Measurements from ENCODE around the gene MCM8.
"Not testable (repeated sequence)": the region's sequence is repeated elsewhere in the genome, so short reads cannot be mapped to it uniquely, and the experiment has no call there.

The MCM8 gene

DNA sequence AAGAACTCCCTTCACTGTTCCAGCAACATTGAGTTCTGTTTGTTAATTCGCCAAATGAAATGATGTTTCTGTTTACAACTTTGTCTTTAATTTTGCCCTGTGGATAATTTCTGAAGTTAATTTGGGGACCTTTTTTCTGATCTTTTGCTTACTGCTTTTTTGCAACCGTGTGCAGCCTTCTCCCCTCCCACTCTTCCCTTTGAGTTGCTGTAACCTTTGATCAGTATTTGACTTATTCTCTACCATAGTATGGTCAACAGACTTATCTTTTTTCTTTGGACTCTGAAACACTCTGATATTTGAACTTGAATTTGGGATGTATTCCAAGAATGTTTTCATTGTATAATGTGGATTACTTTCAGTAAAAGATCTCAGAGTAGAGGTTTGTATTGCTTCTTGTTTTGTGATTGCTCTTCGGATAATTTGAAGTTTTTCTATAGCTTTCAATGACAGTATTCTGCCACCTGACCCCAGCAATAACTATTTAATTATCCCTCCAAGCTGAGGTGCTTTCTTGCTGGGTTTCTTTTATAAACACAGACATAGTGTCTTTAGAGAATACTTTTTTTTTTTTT lies 57.2 kb downstream of the MCM8 start:
- no peak for DNase-seq

DNA sequence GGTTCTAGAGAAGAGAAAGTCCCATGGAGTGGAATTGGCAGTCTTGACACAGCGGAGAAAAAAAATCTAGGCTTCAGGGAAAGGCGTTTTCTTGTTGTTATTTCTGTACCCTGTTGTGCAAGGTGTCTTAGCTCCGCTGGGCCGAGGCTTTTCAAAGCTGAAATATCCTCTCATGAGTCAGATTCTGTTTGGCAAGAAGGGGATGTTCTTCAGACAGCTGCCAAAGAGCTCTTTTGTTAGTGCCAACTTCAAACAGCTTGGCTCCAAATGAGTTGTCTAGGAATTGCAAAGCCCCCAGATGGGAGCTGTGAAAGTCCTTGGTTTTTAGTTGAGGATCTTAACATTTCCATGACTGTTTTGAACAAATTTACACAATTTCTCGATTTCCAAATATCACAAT lies 57.8 kb downstream of the MCM8 start:
- DNase-seq, result no peak

DNA sequence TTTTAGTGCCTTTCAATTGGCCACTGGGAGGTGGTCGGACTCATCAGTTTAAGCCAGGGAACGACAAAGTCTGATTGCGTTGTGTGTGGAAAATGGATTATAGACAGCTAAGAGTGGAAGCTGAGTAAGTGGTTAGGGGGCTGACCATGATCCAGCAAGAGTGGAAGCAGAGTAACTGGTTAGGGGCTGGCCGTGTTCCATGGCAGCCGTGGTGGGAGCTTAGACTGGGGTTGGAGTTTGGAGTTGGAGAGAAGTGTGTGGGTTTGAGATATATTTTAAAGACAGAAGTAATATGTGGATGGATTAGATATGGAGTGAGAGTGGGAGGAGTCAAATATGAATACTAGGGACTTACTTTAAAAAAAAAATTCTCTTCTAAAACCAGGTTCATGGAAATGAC lies 61.7 kb downstream of the MCM8 start:
- DNase-seq, result no peak

DNA sequence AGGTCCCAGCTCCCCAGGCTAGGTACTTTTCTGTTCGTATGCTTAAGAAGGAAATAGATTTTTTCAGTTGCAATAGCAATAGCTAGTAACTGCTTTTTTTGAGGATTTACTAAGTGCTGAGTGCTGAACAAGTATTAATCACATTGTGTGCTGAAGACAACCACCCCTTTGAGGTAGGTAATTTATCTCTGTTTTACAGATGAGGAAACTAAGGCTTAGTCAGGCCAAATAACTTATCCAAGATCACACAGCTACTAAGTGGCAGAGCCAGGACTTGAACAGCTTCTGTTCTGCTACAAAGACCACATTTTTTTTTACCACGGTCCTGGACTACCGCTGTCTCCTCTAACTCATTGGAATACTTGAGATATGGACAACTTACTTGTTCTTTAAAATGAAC lies 63.6 kb downstream of the MCM8 start:
- DNase-seq, result no peak

DNA sequence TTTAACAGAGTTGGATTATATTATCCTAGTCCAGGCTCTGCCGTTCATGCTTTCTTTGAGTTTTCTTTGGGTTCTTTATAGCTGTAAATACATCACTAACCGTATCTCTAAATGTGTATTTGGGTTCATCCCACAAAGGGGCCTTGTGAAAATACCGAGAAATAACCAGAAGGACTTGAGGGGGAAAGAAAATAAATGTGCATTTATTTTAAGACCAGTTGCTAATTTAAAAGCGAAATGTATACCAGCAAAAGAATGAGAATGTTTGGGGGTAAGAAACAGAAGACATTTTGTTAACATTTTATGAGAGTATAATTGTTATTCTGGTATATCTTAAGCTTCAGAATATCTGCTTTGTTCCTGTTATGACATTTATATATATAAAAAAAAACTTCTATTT lies 64.5 kb downstream of the MCM8 start:
- no peak for DNase-seq

DNA sequence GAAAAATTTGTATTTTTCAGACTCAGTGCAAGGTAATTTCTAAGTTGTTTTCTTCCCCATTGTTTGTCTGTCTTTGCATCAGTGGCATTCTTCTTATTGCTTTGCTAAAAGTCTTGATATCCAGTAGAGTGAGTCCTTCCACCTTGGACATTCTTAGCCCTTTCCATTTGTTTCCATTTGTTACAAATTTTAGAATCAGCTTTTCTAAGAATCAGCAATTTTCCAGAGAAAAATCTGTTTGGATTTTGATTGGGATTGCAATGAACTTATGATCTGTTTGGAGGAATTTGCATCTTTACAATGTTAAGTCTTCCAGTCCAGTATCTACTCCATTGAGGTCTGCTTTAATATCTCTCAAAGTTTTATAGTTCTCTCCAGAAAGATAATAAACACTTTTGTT lies 67.0 kb downstream of the MCM8 start:
- no peak for DNase-seq

DNA sequence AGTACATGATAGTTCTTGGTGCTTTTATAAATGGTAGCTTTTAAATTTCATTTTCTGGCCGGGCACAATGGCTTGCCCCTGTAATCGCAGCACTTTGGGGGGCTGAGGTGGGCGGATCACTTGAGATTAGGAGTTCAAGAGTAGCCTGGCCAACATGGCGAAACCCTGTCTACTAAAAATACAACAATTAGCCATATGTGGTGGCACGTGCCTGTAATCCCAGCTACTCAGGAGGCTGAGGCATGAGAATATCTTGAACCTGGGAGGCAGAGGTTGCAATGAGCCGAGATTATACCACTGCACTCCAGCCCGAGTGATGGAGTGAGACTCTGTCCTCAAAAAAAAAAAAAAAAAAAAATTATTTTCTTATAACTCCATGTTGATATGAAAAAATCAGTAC lies 67.4 kb downstream of the MCM8 start:
- no peak for DNase-seq

DNA sequence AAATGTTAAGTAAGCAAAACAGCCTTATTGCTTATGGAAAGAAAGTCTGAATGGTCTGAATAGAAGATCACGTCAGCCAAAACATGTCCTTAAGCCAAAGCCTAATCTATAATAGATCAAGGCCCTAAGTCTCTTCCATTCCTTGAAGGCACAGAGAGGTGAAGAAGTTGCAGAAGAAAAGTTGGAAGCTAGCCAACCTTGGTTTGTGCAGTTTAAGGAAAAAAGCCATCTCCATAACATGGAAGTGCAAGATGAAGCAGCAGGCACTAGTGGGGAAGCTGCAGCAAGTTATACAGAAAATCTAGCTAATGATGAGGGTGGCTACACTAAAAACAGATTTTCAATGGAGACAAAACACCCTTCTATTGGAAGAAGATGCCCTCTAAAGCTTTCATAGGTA lies 74.3 kb downstream of the MCM8 start:
- DNase-seq, result no peak

DNA sequence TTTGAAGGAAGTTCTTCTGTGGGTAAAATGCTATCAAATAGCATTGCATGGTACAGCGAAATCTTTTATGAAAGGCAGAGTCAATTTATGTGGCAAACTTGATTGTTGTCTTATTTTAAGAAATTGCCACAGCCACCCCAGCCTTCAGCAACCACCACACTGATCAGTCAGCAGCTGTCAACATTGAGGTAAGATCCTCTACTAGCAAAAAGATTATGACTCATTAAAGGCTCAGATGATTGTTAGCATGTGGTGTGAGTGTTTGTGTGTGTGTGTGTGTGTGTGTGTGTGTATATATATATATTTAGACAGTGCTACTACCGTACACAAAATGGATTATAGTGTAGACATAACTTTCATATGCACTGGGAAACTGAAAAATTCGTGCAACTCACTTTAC lies 75.6 kb downstream of the MCM8 start:
- no peak for DNase-seq

DNA sequence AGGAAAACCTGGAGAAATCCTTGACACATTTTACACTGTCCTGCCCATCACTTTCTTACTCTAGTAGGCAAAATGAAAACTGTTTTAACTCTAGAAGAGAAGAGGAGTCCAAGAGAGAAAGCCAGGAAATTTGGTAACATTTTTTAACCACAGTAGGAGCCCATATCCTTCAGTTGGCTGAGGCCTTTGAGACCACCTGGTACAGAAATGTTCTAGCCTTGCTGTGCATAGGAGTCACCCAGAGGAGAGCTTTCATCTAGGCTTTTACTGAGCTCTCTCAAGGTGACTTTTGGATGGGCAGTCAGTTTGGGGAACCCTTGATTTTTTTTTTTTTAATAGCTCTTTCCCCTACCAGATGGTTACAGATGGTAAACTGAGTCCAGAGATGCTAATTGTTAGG lies 78.4 kb downstream of the MCM8 start:
- DNase-seq, result no peak

DNA sequence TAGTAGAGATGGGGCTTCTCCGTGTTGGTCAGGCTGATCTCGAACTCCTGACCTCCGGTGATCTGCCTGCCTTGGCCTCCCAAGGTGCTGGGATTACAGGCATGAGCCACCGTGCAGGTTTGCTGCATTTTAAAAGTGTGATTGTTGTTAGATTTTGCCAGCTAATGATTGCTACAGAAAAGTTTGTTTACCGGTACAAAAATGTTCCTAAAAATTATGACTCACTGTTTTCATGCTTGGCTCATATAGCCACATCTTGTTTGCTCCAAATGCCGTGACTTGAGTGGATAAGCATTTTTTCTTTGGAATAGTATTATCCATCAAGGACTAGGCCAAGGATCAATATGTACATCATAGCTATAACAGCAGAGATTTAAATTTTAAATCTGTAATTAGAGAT lies 79.1 kb downstream of the MCM8 start:
- no peak for DNase-seq

DNA sequence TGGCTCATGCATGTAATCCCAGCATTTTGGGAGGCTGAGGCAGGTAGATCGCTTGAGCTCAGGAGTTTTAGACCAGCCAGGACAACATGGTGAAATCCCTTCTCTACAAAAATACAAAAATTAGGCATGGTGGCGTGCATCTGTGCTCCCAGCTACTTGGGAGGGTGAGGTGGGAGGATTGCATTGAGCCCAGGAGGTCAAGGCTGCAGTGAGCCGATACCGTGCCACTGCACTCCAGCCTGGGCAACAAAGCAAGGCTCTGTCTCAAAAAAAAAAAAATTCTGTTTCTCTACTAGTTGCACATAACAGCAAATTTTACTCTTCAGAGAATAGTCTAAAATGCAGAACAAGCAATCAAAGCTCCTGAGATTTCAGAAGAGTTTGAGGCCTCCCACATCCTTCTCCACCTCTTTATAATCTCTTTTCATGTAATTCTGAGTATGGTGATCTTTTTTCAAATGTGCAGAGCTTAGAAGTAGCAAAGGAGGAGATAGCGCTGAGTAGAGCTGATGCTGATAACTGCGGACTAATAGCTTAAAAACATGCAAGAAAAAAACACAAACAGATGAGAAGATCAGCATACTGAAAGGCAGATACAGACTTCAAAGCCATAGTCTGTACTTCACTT lies 80.1 kb downstream of the MCM8 start:
- DNase-seq, result no peak

DNA sequence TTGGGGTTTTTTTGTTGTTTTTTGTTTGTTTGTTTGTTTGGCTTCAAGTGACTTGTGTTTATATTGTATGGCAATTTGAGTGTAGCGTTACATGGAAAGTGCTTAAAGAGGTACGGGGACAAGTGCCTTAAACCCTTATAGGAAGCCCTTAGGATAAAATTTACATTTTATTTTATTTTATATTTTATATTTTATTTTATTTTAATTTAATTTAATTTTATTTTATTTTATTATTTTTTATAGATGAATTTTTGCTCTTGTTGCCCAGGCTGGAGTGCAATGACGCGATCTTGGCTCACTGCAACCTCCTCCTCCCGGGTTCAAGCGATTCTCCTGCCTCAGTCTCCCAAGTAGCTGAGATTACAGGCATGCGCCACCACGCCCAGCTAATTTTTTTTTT lies 82.5 kb downstream of the MCM8 start:
- DNase-seq, result not testable (repeated sequence)

DNA sequence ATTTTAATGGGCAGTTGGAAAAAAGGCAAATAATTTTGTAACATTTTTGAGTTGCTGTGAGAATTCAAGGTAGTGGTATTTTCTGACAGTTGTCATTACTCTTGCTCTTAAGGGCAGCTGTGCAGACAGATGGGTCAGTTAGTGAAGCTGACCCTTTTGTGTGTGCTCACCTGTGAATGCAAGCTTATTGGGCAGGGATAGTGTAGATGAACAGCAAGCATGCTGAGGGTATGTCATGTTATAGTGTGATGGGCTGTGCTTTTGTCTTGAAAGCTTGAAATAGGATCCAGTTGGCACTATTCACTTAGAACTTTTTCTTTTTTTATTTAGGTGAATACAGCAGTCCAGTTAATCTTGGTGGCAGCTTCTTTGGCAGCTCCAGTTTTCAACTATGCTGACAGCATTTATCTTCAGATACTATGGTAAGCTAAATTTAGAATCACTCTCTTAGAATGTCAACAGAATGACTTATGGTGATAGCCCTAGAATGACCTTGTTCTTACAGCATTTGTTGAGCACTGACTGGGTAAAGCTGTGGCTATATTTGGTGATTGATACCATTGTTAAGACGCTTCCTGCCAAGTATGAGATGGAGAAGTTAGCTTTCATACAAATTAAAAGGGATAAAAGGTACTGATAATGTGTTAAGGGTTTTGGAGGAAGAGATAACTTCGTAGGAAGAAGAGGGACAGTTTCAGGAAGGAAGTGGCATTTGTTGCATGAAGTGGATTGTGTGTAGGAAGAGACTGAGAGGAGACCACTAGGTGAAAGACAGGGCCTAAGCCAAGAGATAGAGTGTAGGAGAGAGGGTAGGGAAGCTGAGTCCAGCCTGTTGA lies 83.9 kb downstream of the MCM8 start:
- no peak for DNase-seq

DNA sequence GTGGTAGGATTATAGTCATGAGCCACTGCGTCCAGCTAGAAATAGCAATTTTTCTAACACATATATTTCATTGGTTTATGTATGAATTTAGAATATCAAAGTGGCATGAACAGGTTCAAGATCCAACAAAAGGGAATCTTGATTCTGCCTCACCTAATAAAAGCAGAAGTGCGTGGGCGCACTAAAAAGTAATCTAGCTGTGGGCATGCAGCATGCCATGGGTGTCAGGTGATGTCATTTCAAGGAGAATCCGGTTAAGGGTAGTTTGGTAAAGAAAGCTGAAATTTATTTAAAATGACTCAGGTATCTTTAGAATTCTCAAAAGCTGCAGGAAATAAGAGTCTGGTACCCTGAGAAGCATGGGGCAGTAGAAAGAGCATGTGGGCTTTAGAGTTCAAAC lies 85.8 kb downstream of the MCM8 start:
- no peak for DNase-seq

DNA sequence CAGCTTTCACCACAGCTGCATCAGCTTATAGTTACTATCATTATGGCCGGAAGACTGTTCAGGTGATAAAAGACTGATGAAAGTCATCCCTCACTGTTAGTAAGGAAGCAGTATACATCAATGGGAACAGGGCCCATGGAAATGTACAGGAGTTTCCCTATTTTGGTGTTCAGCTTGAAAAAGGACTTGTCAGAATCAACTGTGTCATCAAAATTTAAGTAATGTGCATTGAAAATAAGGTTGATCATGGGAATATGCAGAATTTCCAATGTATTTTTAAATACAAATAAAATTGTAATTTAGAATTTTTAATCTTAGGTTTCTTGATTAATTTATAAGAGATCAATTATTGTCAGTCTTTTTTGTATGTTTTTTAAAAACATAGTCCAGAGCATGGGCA lies 86.6 kb downstream of the MCM8 start:
- DNase-seq, result no peak

DNA sequence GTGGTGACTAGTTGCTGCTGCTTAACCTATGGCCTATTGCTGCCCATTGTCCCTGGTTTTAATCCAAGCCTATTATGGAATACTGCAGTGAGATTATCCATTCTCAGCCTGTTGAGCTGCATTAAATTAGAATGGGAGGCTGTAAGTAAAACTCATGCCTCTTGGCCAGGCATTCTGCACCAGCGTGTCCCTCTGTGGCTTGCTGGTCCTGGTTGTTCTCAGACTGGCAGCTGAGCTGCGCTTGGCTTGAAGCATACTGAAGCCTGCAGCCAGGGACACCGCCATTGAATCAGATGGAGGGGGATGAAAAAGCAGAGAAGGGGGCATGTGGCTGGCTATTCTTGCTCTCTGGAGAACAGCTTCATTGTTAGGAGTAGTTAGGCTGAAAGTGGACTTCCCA lies 87.8 kb downstream of the MCM8 start:
- no peak for DNase-seq

DNA sequence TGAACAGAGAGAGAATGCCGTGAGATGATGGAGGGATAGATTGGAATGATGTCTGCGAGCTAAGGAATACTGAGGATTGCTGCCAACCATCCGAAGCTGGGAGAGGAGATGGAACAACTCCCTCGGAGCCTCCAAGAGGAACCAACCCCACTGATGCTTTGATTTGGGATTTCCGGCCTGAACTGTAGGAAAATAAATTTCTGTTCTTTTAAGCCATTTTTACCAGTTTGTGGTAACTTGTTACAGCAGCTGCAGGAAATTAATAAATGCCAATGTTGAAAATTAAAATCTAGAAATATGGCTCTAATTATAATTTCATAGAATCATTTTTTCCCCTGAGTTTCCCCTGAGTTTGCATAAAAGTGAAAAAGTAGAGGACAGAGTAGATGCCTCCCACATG lies 89.3 kb downstream of the MCM8 start:
- DNase-seq, result no peak

DNA sequence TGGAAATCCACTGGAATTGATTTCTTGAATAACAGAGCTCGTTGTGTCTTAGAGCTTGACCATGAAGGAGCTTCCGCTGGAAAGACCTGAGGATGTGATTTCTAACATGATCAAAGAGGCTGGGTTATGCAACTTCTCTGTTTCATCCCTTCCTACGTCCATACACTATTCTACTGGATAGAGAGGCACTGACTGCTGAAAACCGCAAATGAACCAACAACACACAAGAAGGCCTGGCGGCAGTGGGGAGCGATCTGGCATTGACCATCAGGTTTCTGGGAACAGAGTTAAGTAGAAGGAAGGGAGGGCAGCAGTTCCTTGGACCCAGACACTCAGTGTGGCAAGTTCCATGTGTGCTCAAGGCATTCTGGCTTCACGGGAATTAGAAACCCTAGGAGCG lies 90.1 kb downstream of the MCM8 start:
- no peak for DNase-seq

DNA sequence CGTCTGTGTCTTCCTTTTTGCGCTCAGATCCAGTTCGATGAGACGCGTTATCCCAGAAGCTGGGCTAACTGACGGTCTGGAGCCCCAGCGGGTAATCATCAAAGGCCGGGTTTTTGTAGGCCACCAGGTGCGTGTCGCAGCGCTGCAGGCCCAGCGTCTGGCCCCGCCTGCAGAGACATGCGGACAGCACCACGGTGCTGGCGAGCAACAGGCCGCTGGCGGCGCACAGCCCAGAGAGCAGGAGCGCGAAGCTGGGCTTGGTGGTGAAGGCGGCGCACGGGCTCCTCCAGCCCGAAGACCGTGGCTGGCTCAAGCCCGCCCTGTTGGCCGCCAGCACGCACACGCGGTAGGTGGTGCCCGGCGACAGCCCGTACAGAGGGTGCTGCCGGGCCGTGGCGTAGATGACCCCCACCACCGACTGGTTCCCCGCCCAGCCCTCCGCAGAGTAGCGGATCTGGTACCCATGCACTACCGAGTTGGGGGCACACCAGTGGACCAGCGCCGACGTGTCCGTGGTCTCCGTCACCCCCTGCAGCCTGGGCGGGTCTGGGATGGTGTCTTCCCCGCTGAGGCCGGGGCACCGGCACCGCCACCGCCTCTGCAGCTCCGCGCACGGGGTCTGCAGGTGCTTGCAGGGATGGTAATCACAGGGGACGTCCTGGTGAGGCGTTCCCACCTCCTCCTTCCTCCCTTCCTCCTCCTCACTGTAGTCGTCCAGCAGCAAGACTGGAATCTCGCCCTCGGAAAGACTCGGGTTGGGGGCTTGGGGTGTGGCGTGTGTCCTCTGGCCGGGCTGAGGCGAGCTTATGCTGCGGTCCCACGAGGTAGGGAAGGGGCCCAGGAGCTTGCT lies 90.7 kb downstream of the MCM8 start:
- DNase-seq, result no peak

DNA sequence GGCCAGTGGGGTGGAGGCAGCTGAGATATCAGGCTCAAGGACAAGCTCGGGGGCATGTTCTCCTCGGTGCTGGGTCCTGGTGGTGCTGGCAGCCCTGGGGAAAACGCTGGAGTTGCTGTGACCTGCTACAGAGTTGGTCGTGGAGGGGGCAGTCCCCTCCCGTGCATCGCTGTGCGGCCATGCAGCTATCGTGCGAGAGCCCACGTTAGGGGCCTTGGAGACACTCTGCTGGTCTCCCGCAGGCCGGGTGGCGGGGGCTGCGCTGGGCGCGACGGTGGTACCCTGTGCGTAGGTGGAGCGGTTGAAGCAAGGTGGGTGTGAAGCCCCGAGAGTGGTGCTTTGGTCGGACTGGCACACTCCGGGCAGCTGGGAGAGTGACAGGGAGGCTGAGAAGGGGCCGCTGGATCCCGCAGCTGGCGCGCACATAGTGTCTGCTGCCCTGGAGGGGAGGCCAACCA lies 91.4 kb downstream of the MCM8 start:
- no peak for DNase-seq

DNA sequence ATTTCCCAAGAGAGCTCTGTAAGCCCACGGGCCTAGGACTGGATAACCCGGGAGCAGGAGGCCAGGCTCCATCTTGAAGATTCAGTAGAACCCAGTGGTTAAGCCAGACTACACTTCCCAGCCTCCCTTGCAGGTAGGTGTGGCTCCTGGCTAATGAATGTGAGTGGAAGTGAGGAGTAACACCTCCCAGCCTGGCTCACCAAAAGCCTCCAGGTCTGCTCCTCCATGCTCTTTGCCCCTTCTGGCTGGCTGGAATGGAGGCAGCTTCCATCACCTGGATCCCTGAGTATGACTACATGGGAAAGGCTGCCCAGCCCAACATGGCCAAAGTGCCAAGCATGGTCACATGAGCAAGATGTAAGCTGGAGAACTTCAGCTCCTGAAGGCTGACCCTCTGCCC lies 93.7 kb downstream of the MCM8 start:
- no peak for DNase-seq

DNA sequence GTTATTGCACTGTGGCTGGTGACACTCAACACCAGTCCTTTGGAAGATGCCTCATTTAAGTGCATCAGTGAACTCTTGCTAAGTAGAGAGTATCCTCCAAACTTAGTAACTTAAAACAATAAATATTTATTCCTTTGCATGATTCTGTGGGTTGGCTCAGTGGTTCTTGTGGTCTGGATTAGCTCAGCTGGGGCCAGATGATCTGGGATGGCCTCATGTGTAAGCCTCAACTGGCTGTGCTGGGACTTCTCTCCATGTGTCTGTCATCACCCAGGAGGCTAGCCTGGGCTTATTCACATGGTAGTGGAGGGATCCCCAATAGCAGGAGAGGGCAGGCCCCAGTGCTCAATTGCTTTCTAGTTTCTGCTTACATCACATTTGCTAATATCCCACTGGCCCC lies 95.1 kb downstream of the MCM8 start:
- no peak for DNase-seq

DNA sequence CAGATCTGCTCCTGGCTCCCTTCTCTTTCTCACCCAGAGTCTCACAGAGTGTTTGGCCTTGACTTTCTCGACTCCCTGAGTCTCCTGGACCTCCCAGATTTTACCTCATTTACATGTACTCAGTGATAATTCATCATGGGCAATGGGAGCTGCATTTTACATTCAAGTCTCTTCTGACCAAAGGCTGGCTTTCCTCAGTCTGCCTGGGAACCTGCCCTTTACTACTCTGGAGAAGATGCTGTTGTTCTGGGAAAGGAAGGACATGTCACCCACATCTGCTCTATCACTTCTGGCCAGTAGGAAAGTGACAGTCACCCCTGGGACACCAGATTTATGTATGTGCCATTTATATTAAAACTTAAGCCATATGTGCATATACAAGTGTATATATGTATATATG lies 96.0 kb downstream of the MCM8 start:
- no peak for DNase-seq

Measured in NCI-H2081 treated with DMSO at 0.1 percent for 48 hours (cell line).